OCI-LY3 (cell line): ENCODE data around the gene MED9.

ENCODE experiments used
- H2AFZ ChIP-seq: fragments of 200-600, 300-600 bp; shearing (Covaris generic); 2 replicates; pipeline ENCODE4 v1.6.0; 2014; ENCODE audit warnings: antibody characterized with exemption, low read depth, low read length
- H3K27ac ChIP-seq: fragments of 200-600, 300-600 bp; sonication (generic); 2 replicates; pipeline ENCODE4 v1.5.1; 2014; ENCODE audit warnings: mild to moderate bottlenecking, low read length, moderate library complexity, mixed read lengths
- H3K27me3 ChIP-seq: fragments of 200-600, 300-600 bp; sonication (generic); 2 replicates; pipeline ENCODE4 v1.6.1; 2014; ENCODE audit warnings: low read depth, low read length, mixed read lengths
- H3K36me3 ChIP-seq: fragments of 200-600, 300-600 bp; sonication (generic); replicated peaks from 2 replicates; pipeline ENCODE3; 2014; ENCODE audit warnings: low read depth, low read length, mixed read lengths
- H3K4me1 ChIP-seq: fragments of 300-600, 200-600 bp; sonication (generic); 2 replicates; pipeline ENCODE4 v1.6.1; 2014; ENCODE audit warnings: low read length, mixed read lengths
- H3K4me2 ChIP-seq: fragments of 200-600, 300-600 bp; sonication (generic); 2 replicates; pipeline ENCODE4 v1.6.1; 2014; ENCODE audit warnings: low read length, mixed read lengths
- H3K4me3 ChIP-seq: fragments of 300-600, 200-600 bp; sonication (generic); 2 replicates; pipeline ENCODE4 v1.5.1; 2014; ENCODE audit warnings: antibody characterized with exemption, mild to moderate bottlenecking, low read length, moderate library complexity
- H3K79me2 ChIP-seq: fragments of 300-600, 200-600 bp; shearing (Covaris generic); 2 replicates; pipeline ENCODE4 v1.6.1; 2014; ENCODE audit warnings: mild to moderate bottlenecking, low read length, mixed read lengths
- H3K9ac ChIP-seq: fragments of 300-600, 200-600 bp; shearing (Covaris generic); 2 replicates; pipeline ENCODE4 v1.6.0; 2014; ENCODE audit warnings: mild to moderate bottlenecking, low read length, moderate library complexity
- H3K9me3 ChIP-seq: fragments of 200-600, 300-600 bp; shearing (Covaris generic); 2 replicates; pipeline ENCODE4 v1.6.1; 2014; ENCODE audit warnings: low read length, mixed read lengths; ENCODE audit not compliant: insufficient read depth
- H4K20me1 ChIP-seq: fragments of 200-600, 300-600 bp; sonication (generic); 2 replicates; pipeline ENCODE4 v1.6.1; 2016; ENCODE audit warnings: low read length, mixed read lengths; ENCODE audit not compliant: insufficient read depth
- CTCF ChIP-seq: fragments of 200-600, 300-600 bp; sonication (generic); IDR thresholded peaks from 2 replicates; pipeline ENCODE4 v1.5.1; 2014; ENCODE audit warnings: antibody characterized with exemption, low read length, low read depth
- EZH2phosphoT487 ChIP-seq: fragments of 200-600 bp; shearing (Covaris generic); IDR thresholded peaks from 2 replicates; pipeline ENCODE4 v1.6.1; 2018; ENCODE audit warnings: antibody characterized with exemption, mixed run types, low read depth

Gene MED9

GRCh38 chr17:17515934-17516930 is 39.4 kb downstream of the MED9 start:
- H3K36me3 ChIP-seq: no peaks in the 10 kb centered on the region
- H3K27me3 ChIP-seq: no peaks in the 10 kb centered on the region
- H3K9ac ChIP-seq: no peak overlapping the region
- no peak overlapping the region for H3K4me3 ChIP-seq
- TF ChIP-seq CTCF (no peak), EZH2phosphoT487 (no peak)
- no peaks in the 10 kb centered on the region for H3K79me2 ChIP-seq
- no peak overlapping the region for H3K4me2 ChIP-seq
- H3K4me1 ChIP-seq: no peaks in the 10 kb centered on the region
- H3K27ac ChIP-seq: no peak overlapping the region
- no peaks in the 10 kb centered on the region for H4K20me1 ChIP-seq
- H3K9me3 ChIP-seq: no peaks in the 10 kb centered on the region
- no peak overlapping the region for H2AFZ ChIP-seq

GRCh38 chr17:17516941-17517720 is 40.3 kb downstream of the MED9 start:
- TF ChIP-seq CTCF (no peak), EZH2phosphoT487 (no peak)
- Histone ChIP-seq H3K79me2 (no peaks in the 10 kb centered on the region), H3K4me3 (no peak overlapping the region), H3K36me3 (no peaks in the 10 kb centered on the region), H3K9me3 (no peaks in the 10 kb centered on the region), H2AFZ (no peak overlapping the region), H3K27ac (no peak overlapping the region), H3K4me2 (no peak overlapping the region), H3K27me3 (no peaks in the 10 kb centered on the region), H3K4me1 (no peaks in the 10 kb centered on the region), H3K9ac (no peak overlapping the region), H4K20me1 (no peaks in the 10 kb centered on the region)

GRCh38 chr17:17518014-17518413 is 41.2 kb downstream of the MED9 start:
- Histone ChIP-seq H4K20me1 (no peaks in the 10 kb centered on the region), H3K9me3 (no peaks in the 10 kb centered on the region), H3K79me2 (no peaks in the 10 kb centered on the region), H3K36me3 (no peaks in the 10 kb centered on the region), H3K27ac (no peak overlapping the region), H3K4me2 (no peak overlapping the region), H3K27me3 (no peaks in the 10 kb centered on the region), H3K4me3 (no peak overlapping the region), H2AFZ (no peak overlapping the region), H3K4me1 (no peaks in the 10 kb centered on the region), H3K9ac (no peak overlapping the region)
- TF ChIP-seq EZH2phosphoT487 (no peak), CTCF (no peak)

- Histone ChIP-seq H4K20me1 (no peaks in the 10 kb centered on the region), H3K4me1 (no peaks in the 10 kb centered on the region), H3K27ac (no peak overlapping the region), H3K27me3 (no peaks in the 10 kb centered on the region), H3K4me3 (no peak overlapping the region), H3K9ac (no peak overlapping the region), H2AFZ (no peak overlapping the region), H3K9me3 (no peaks in the 10 kb centered on the region), H3K79me2 (no peaks in the 10 kb centered on the region), H3K36me3 (no peaks in the 10 kb centered on the region), H3K4me2 (no peak overlapping the region)
- TF ChIP-seq EZH2phosphoT487: no peak
- TF ChIP-seq CTCF: no peak
Observed at GRCh38 chr17:17518951-17519350, 42.2 kb downstream of the MED9 start.
